Hippocampal formation (tissue), 2 donors: ENCODE results near the gene TOX2.

Source experiments
- DNase-seq, 2 donors: peaks; one replicate each; lab custom pipeline; 2025; lab: John Stamatoyannopoulos, UW

Gene TOX2

DNA sequence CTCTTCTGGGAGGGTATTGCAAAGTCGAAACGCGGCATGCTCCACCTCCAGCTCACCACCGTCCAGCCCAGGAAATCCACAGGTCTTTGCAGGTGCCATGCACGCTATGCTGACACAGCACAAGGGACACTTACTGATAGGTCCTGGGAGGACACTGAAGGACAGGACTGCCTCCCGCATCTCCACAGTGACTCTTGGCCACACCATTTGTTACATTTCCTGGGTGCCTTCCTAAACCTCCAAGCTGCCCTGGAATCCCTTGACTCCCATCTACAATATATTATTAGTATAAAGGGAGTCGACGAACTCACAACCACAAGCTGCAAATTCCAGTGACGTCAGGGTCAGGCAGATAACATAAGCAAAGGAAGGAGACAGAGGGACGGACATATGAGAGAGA is 165.4 kb downstream of the TOX2 start:
- DNase-seq = no peak

- peak; percentile 67 to 75 for DNase-seq
Observed at GRCh38 chr20:44080646-44081267, 166.1 kb downstream of the TOX2 start.

- no peak for DNase-seq
Observed at GRCh38 chr20:44081476-44081875, 166.8 kb downstream of the TOX2 start.

GRCh38 chr20:44081888-44082287 is 167.2 kb downstream of the TOX2 start:
- DNase-seq = no peak

- no peak for DNase-seq
Observed at GRCh38 chr20:44083220-44083933, 168.7 kb downstream of the TOX2 start.

- DNase-seq = no peak
Observed at GRCh38 chr20:44084439-44084838, 169.8 kb downstream of the TOX2 start.

DNA sequence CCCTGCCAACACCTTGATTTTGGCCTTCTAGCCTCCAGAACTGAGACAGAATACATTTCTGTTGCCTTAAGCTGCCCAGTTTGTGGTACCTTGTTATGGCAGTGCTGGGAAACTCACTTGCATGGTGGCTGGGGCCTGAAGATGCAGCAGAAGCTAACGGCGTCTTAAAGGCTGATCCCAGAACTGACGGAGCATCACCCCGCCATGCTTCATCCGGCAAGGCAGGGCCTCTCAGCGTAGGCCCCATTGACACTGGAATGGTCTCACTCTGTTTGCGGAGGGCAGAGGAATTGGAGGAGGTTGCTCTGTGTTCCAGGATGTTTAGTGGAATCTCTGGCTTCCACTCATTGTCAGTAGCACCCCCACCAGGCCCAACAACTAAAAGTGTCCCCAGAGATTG is 170.2 kb downstream of the TOX2 start:
- no peak for DNase-seq

- DNase-seq = no peak
Observed at GRCh38 chr20:44085616-44086434, 171.2 kb downstream of the TOX2 start.

GRCh38 chr20:44087051-44087856 is 172.6 kb downstream of the TOX2 start:
- DNase-seq = peak in 1 of 2 donors; percentile 12

- DNase-seq = no peak
Observed at GRCh38 chr20:44087857-44088120, 173.1 kb downstream of the TOX2 start.

DNA sequence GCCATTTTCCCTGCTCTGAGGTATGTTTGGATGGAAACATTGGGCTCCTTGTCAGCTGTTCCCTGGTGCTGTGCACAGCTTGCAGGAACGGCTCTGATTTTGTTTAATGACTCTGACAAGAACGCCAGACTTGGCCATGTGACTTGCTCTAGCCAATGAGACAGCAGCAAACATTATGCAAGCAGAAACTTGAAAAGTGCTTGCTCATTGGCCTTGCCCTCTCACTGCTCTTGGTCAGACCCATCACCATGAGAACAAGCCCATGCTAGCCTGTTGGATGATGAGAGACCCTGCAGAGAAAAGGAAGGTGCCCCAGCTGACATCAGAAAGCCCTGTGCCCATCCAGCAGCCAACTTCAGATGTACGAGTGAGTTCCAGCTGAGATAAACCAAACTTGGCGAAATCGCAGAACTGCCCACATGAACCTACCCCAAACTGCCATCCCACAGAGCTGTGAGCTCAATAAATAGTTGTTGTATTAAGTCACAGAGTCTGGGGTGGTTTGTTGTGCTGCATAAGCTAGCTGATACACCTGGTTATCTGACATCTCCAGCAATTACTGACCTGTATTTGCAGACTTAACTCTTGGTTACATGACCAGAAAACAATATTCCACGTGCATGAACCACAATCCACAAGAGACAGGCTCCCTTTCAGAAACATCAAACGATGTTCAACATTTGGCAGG is 175.5 kb downstream of the TOX2 start:
- DNase-seq = no peak

GRCh38 chr20:44091026-44091425 is 176.4 kb downstream of the TOX2 start:
- DNase-seq = no peak

DNA sequence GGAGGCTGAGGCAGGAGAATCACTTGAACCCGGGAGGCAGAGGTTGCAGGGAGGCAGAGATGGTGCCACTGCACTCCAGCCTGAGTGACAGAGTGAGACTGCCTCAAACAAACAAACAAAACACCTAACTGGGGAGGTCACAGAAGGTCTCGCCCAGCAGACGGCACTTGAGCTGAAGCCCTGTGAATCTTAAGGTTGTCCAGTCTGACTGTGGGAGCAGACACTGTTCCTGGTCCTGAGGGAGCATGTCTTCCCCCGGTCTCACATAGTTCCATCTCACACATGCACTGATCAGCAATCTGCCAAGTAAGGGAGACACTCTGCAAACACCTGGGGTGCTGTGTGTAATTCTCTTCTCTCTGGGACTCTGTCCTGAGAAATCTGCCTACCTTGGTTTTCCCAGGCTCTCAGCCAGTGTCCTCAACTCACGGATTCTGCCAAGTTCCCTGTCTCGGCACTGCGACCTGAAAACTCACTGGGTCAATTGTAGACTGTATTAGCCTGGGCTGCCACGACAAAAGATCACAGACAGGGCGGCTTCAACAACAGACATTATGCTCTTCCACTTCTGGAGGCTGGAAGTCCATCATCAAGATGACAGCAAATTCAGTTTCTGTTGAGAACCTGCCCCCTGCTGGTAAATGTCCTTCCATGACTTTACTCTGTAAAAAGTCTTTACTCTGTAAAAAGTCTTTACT is 178.0 kb downstream of the TOX2 start:
- no peak for DNase-seq

GRCh38 chr20:44093249-44093582 is 178.6 kb downstream of the TOX2 start:
- no peak for DNase-seq

DNA sequence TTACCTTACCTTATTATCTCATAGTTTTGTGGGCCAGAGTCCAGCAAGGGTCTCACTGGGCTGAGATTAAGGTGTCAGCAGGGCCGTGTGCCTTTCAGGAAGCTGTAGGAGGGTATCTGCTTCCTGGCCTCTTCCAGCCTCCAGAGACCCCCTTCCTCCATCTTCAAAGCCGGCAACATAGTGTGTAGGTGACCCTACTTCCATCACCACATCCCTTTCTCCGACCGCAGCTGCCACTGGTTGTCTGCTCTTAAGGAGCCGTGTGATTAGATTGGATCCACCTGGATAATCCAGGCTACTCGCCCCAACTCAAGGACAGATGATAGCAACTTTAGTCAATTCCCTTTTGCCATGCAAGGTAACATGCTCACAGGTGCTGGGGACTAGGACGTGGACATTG is 181.2 kb downstream of the TOX2 start:
- DNase-seq = no peak

DNA sequence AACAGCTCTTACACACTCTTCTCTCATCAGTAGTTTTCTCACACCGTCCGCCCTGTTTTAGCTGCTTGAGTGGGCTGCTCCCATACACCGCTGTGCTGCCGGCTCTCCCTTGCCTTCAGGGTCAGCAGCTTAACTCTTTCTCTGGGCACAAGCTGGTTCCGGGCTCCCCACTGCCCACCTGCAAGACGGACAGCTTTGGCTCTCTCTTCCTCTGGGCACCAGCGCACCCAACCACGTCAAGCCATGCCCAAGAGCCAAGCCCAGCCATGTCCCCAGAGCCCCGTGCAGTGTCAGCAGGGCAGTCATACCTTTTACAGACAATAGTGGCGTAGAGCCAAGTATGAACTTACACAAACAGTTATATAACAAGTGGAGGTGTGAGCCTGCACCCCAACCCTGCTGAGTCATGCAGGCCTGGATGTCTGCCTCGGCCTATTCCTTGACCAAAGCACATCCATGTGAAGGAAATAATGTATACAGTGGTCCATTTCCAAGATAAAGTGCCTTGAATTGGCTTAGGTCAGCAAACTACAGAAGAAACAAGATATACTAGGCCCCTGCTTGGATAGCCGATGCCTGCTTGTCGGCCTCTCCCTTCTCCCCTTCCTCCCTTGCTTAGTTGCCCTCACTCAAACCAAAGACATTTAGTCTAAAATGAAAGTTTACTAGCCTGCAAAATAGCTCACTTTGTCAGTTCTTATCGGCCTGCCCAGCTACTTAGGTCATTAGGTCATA is 183.0 kb downstream of the TOX2 start:
- DNase-seq = no peak

- DNase-seq = no peak
Observed at GRCh38 chr20:44098256-44098630, 183.6 kb downstream of the TOX2 start.

DNA sequence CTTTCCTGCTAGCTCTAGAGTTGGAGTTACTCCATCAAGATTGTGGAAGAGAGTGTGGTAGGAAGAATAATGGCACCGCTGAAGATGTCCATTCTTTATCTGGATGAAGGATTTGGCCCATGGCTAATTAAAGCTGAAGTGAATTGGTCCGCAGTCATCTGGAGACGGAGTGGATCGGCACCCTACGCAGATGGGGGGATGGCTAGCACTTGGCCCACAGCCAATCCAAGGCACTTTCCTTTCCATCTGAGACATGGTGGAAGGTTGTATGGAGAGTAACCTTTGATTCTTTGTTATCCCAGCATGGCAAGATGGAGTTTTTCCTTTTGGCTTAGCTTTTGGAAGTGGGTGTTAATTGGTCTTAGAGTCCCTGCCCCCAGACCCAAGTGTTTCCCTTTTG is 184.0 kb downstream of the TOX2 start:
- DNase-seq = no peak

- no peak for DNase-seq
Observed at GRCh38 chr20:44099832-44100231, 185.2 kb downstream of the TOX2 start.

DNA sequence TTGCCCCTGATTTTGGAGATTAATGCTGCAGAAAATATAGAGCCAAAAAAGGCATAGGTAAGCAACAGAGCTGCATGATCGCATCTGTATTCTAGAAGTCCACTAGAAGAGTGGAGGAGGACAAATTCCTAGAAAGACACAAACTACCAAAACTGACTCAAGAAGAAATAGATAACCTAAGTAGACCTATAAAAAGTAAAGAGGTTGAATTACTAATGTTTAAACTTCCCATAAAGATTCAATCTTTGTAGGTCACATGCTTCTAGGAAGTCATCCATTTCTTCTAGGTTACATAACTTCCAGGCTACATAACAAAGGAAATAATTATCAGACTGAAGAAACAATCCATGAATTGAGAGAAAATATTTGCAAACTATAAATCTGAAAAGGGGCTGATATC is 187.9 kb downstream of the TOX2 start:
- no peak for DNase-seq
